Activated CD4-positive, alpha-beta T cell treated with anti-CD3 and anti-CD28 coated beads, Interleukin-2, amount 10 ng/mL, durations not matched to agents 24 days and 14 days (primary cell): ENCODE measurements around the gene BRD9. TPM values are rescaled to one million over a fixed set of nuclear protein-coding genes. Genes with fewer than 3 reads are reported as not detected.
A peak's percentile ranks its signal among the peaks of the same experiment; 100 is the strongest.
"Not testable (repeated sequence)": the region's sequence is repeated elsewhere in the genome, so short reads cannot be mapped to it uniquely, and the experiment has no call there.

Source experiments
- DNase-seq: peaks from one replicate; pipeline ENCODE4 v3.0.0; 2022
- H3K27ac Mint-ChIP-seq: one replicate; pipeline ENCODE4 v1.8.0; 2022; ENCODE audit warnings: mild to moderate bottlenecking, mixed read lengths
- H3K27me3 Mint-ChIP-seq: one replicate; pipeline ENCODE4 v1.8.0; 2022; ENCODE audit warnings: mixed read lengths
- H3K36me3 Mint-ChIP-seq: one replicate; pipeline ENCODE4 v1.8.0; 2022; ENCODE audit warnings: low read depth, mild to moderate bottlenecking, mixed read lengths
- H3K4me1 Mint-ChIP-seq: one replicate; pipeline ENCODE4 v1.8.0; 2021; ENCODE audit warnings: mixed read lengths
- H3K4me3 Mint-ChIP-seq: one replicate; pipeline ENCODE4 v1.8.0; 2022; ENCODE audit warnings: mild to moderate bottlenecking, moderate library complexity, mixed read lengths
- H3K9me3 Mint-ChIP-seq: one replicate; pipeline ENCODE4 v1.8.0; 2021; ENCODE audit warnings: mixed read lengths
- intact Hi-C: fragments of 100-400 bp; cut with micrococcal nuclease; formaldehyde crosslinking; loops from one replicate; pipeline ENCODE4 v1.15.1; 2023
- total RNA-seq: library from RNA; stranded (reverse); gene quantifications from 2 replicates; pipeline ENCODE4 v1.2.3, GENCODE V29; 2022

BRD9 gene
- total RNA-seq, 1 donor from 2014 or later: 82.0 TPM

- Mint-ChIP-seq H3K27me3 (no peaks in the 10 kb centered on the region), H3K4me3 (no peak overlapping the region), H3K27ac (no peak overlapping the region), H3K4me1 (peaks cover 19% of the 10 kb centered on the region), H3K9me3 (peaks cover 12% of the 10 kb centered on the region), H3K36me3 (peaks cover 92% of the 10 kb centered on the region)
- intact Hi-C loops: no loop called here
- DNase-seq: no peak
Observed at GRCh38 chr5:885127-885442, 7.5 kb downstream of the BRD9 start.

- Mint-ChIP-seq H3K4me1 (peaks cover 17% of the 10 kb centered on the region), H3K36me3 (peaks cover 88% of the 10 kb centered on the region), H3K4me3 (no peak overlapping the region), H3K9me3 (peaks cover 12% of the 10 kb centered on the region), H3K27ac (no peak overlapping the region), H3K27me3 (no peaks in the 10 kb centered on the region)
- intact Hi-C loops: no loop called here
- DNase-seq: no peak
Observed at GRCh38 chr5:884345-885126, 8.1 kb downstream of the BRD9 start.

GRCh38 chr5:883475-884181 is 9.0 kb downstream of the BRD9 start:
- intact Hi-C loops: no loop called here
- H3K4me3 Mint-ChIP-seq: no peak overlapping the region
- DNase-seq: no peak
- H3K36me3 Mint-ChIP-seq: peaks cover 79% of the 10 kb centered on the region
- H3K9me3 Mint-ChIP-seq: peaks cover 12% of the 10 kb centered on the region
- H3K4me1 Mint-ChIP-seq: peaks cover 17% of the 10 kb centered on the region
- H3K27ac Mint-ChIP-seq: peak overlapping the region; percentile 65
- H3K27me3 Mint-ChIP-seq: no peaks in the 10 kb centered on the region

GRCh38 chr5:882253-883183 is 10.1 kb downstream of the BRD9 start:
- Mint-ChIP-seq H3K4me3 (peak overlapping the region; percentile 2), H3K27me3 (no peaks in the 10 kb centered on the region), H3K9me3 (peaks cover 12% of the 10 kb centered on the region), H3K27ac (peak overlapping the region; percentile 65), H3K36me3 (peaks cover 75% of the 10 kb centered on the region), H3K4me1 (peaks cover 15% of the 10 kb centered on the region)
- intact Hi-C loops: no loop called here
- DNase-seq: no peak

GRCh38 chr5:881551-881935 is 11.1 kb downstream of the BRD9 start:
- peaks cover 12% of the 10 kb centered on the region for H3K9me3 Mint-ChIP-seq
- no peak for DNase-seq
- no peak overlapping the region for H3K4me3 Mint-ChIP-seq
- H3K4me1 Mint-ChIP-seq: peaks cover 15% of the 10 kb centered on the region
- H3K27me3 Mint-ChIP-seq: no peaks in the 10 kb centered on the region
- H3K36me3 Mint-ChIP-seq: peaks cover 73% of the 10 kb centered on the region
- no peak overlapping the region for H3K27ac Mint-ChIP-seq
- intact Hi-C loops: no loop called here

- no peak for DNase-seq
- intact Hi-C loops: no loop called here
- H3K9me3 Mint-ChIP-seq: peaks cover 12% of the 10 kb centered on the region
- no peak overlapping the region for H3K4me3 Mint-ChIP-seq
- H3K4me1 Mint-ChIP-seq: peaks cover 15% of the 10 kb centered on the region
- H3K36me3 Mint-ChIP-seq: peaks cover 72% of the 10 kb centered on the region
- H3K27ac Mint-ChIP-seq: no peak overlapping the region
- H3K27me3 Mint-ChIP-seq: no peaks in the 10 kb centered on the region
Observed at GRCh38 chr5:880816-881550, 11.6 kb downstream of the BRD9 start.

GRCh38 chr5:878677-879076 is 13.9 kb downstream of the BRD9 start:
- peaks cover 12% of the 10 kb centered on the region for H3K9me3 Mint-ChIP-seq
- peaks cover 15% of the 10 kb centered on the region for H3K4me1 Mint-ChIP-seq
- H3K27ac Mint-ChIP-seq, intact Hi-C loops, H3K27me3 Mint-ChIP-seq, DNase-seq, H3K4me3 Mint-ChIP-seq: not testable (repeated sequence)
- peaks cover 67% of the 10 kb centered on the region for H3K36me3 Mint-ChIP-seq

- H3K4me1 Mint-ChIP-seq: peaks cover 15% of the 10 kb centered on the region
- intact Hi-C loops: no loop called here
Observed at GRCh38 chr5:878125-878524, 14.5 kb downstream of the BRD9 start.

GRCh38 chr5:876398-877365 is 15.9 kb downstream of the BRD9 start:
- Mint-ChIP-seq H3K27me3 (no peaks in the 10 kb centered on the region), H3K36me3 (peaks cover 54% of the 10 kb centered on the region), H3K9me3 (no peaks in the 10 kb centered on the region), H3K4me3 (no peak overlapping the region), H3K27ac (no peak overlapping the region), H3K4me1 (peaks cover 2% of the 10 kb centered on the region)
- intact Hi-C loops: no loop called here
- DNase-seq: no peak

More at GRCh38 chr5:878125-878524, 14.5 kb downstream of the BRD9 start:
- H3K4me3 Mint-ChIP-seq: no peak overlapping the region
- no peak overlapping the region for H3K27ac Mint-ChIP-seq
- DNase-seq: no peak
- peaks cover 68% of the 10 kb centered on the region for H3K36me3 Mint-ChIP-seq
- H3K27me3 Mint-ChIP-seq: no peaks in the 10 kb centered on the region
- H3K9me3 Mint-ChIP-seq: peaks cover 12% of the 10 kb centered on the region

- H3K27ac Mint-ChIP-seq: no peak overlapping the region
- no peak for DNase-seq
- H3K4me1 Mint-ChIP-seq: no peaks in the 10 kb centered on the region
- no peaks in the 10 kb centered on the region for H3K27me3 Mint-ChIP-seq
- H3K4me3 Mint-ChIP-seq: no peak overlapping the region
- no peaks in the 10 kb centered on the region for H3K9me3 Mint-ChIP-seq
- intact Hi-C loops: no loop called here
- peaks cover 53% of the 10 kb centered on the region for H3K36me3 Mint-ChIP-seq
Observed at GRCh38 chr5:875931-876330, 16.7 kb downstream of the BRD9 start.

- intact Hi-C loops: no loop called here
- H3K27ac Mint-ChIP-seq: no peak overlapping the region
- H3K27me3 Mint-ChIP-seq: no peaks in the 10 kb centered on the region
- H3K9me3 Mint-ChIP-seq: no peaks in the 10 kb centered on the region
- H3K36me3 Mint-ChIP-seq: peaks cover 72% of the 10 kb centered on the region
- no peaks in the 10 kb centered on the region for H3K4me1 Mint-ChIP-seq
- no peak overlapping the region for H3K4me3 Mint-ChIP-seq
- DNase-seq: no peak
Observed at GRCh38 chr5:873328-873727, 19.3 kb downstream of the BRD9 start.

- no peaks in the 10 kb centered on the region for H3K9me3 Mint-ChIP-seq
- intact Hi-C loops: no loop called here
- H3K4me3 Mint-ChIP-seq: no peak overlapping the region
- no peaks in the 10 kb centered on the region for H3K4me1 Mint-ChIP-seq
- peaks cover 70% of the 10 kb centered on the region for H3K36me3 Mint-ChIP-seq
- no peak for DNase-seq
- no peaks in the 10 kb centered on the region for H3K27me3 Mint-ChIP-seq
- no peak overlapping the region for H3K27ac Mint-ChIP-seq
Observed at GRCh38 chr5:872301-872700, 20.3 kb downstream of the BRD9 start.
